Neural cell (in vitro differentiated cells): ENCODE measurements around the gene TOR1A. TPM values are rescaled to one million over a fixed set of nuclear protein-coding genes. Genes with fewer than 3 reads are reported as not detected.

Experiments used
- H2AFZ ChIP-seq: fragments of 200-600, 300-800 bp; sonication (generic), shearing (Covaris generic); 2 replicates; pipeline ENCODE4 v1.6.0; 2014; ENCODE audit warnings: low read depth, mild to moderate bottlenecking, antibody characterized with exemption, low read length, moderate library complexity
- H3F3A ChIP-seq: fragments of 200-600 bp; shearing (Covaris generic); 2 replicates; pipeline ENCODE4 v1.6.1; 2016; ENCODE audit warnings: mild to moderate bottlenecking, moderate library complexity, mixed read lengths, antibody characterized with exemption, low read length; ENCODE audit not compliant: insufficient read depth, poor library complexity, severe bottlenecking
- H3K27ac ChIP-seq: fragments of 200-600, 300-800 bp; sonication (generic), shearing (Covaris generic); 2 replicates; pipeline ENCODE4 v1.5.1; 2014; ENCODE audit warnings: mild to moderate bottlenecking, low read length, moderate library complexity
- H3K27me3 ChIP-seq: fragments of 300-800, 200-600 bp; sonication (generic), shearing (Covaris generic); 2 replicates; pipeline ENCODE4 v1.6.0; 2014; ENCODE audit warnings: mild to moderate bottlenecking, low read depth, low read length, moderate library complexity; ENCODE audit not compliant: insufficient read depth
- H3K36me3 ChIP-seq: fragments of 300-800, 200-600 bp; sonication (generic), shearing (Covaris generic); 2 replicates; pipeline ENCODE4 v1.5.1; 2014; ENCODE audit warnings: mild to moderate bottlenecking, antibody characterized with exemption, low read length, moderate library complexity; ENCODE audit not compliant: insufficient read depth
- H3K4me2 ChIP-seq: fragments of 300-800, 200-600 bp; sonication (generic), shearing (Covaris generic); 2 replicates; pipeline ENCODE4 v1.6.0; 2014; ENCODE audit warnings: mild to moderate bottlenecking, low read length
- H3K4me3 ChIP-seq: fragments of 300-800, 200-600 bp; sonication (generic), shearing (Covaris generic); 2 replicates; pipeline ENCODE4 v1.5.1; 2014; ENCODE audit warnings: mild to moderate bottlenecking, low read length, moderate library complexity
- H3K79me2 ChIP-seq: fragments of 200-600 bp; shearing (Covaris generic); replicated peaks from 2 replicates; pipeline ENCODE4 v1.6.0; 2014; ENCODE audit warnings: mild to moderate bottlenecking, low read length, moderate library complexity; ENCODE audit not compliant: insufficient read depth
- H3K9ac ChIP-seq: fragments of 300-800, 200-600 bp; sonication (generic), shearing (Covaris generic); 2 replicates; pipeline ENCODE4 v1.6.1; 2016; ENCODE audit warnings: mild to moderate bottlenecking, low read length, mixed read lengths
- H3K9me2 ChIP-seq: fragments of 200-600 bp; shearing (Covaris generic); 2 replicates; pipeline ENCODE4 v1.6.1; 2016; ENCODE audit warnings: mild to moderate bottlenecking, low read length, mixed read lengths; ENCODE audit not compliant: insufficient read depth
- H3K9me3 ChIP-seq: fragments of 200-600, 300-800 bp; sonication (generic), shearing (Covaris generic); 2 replicates; pipeline ENCODE4 v1.6.1; 2016; ENCODE audit warnings: mild to moderate bottlenecking, mixed run types, low read length, moderate library complexity, mixed read lengths
- H4K20me1 ChIP-seq: fragments of 200-600 bp; shearing (Covaris generic); 2 replicates; pipeline ENCODE4 v1.6.1; 2016; ENCODE audit warnings: mild to moderate bottlenecking, mixed run types; ENCODE audit not compliant: insufficient read depth
- EP300 ChIP-seq: fragments of 450-650 bp; conservative IDR thresholded peaks from 2 replicates; pipeline ENCODE4 v1.6.1; 2014; ENCODE audit warnings: antibody characterized with exemption, mild to moderate bottlenecking, moderate library complexity; ENCODE audit not compliant: poor library complexity, severe bottlenecking
- EZH2 ChIP-seq: fragments of 200-600, 300-800 bp; shearing (Covaris generic), sonication (generic); IDR thresholded peaks from 2 replicates; pipeline ENCODE4 v1.6.1; 2014; ENCODE audit warnings: antibody characterized with exemption, low read length, borderline replicate concordance, mild to moderate bottlenecking; ENCODE audit not compliant: insufficient read depth, poor library complexity, severe bottlenecking
- MXI1 ChIP-seq: fragments of 450-650 bp; conservative IDR thresholded peaks from 2 replicates; pipeline ENCODE4 v1.6.1; 2014; ENCODE audit warnings: antibody characterized with exemption, mild to moderate bottlenecking; ENCODE audit not compliant: poor library complexity, severe bottlenecking
- POLR2AphosphoS5 ChIP-seq: IDR thresholded peaks from 2 replicates; pipeline ENCODE4 v1.6.1; 2012
- RAD21 ChIP-seq: fragments of 450-650 bp; conservative IDR thresholded peaks from 2 replicates; pipeline ENCODE4 v1.6.1; 2014; ENCODE audit warnings: antibody characterized with exemption, mild to moderate bottlenecking, moderate library complexity
- SMC3 ChIP-seq: fragments of 450-650 bp; conservative IDR thresholded peaks from 2 replicates; pipeline ENCODE4 v1.6.1; 2014; ENCODE audit warnings: antibody characterized with exemption, mild to moderate bottlenecking, moderate library complexity; ENCODE audit not compliant: poor library complexity
- TAF1 ChIP-seq: IDR thresholded peaks from 2 replicates; pipeline ENCODE4 v1.6.1; 2012; ENCODE audit warnings: low read depth
- polyA plus RNA-seq: library from polyadenylated mRNA; depleted of rRNA; stranded (reverse); fragments of >200 nt; gene quantifications from 2 replicates; pipeline ENCODE4 v1.2.3, GENCODE V29; 2014
- TF ChIP-seq, protein P1 (sequence below): fragments of 450-650 bp; IDR thresholded peaks from 2 replicates; pipeline ENCODE4 v1.5.1; 2014; ENCODE audit warnings: antibody characterized with exemption, mild to moderate bottlenecking, moderate library complexity; ENCODE audit not compliant: poor library complexity, severe bottlenecking
- TF ChIP-seq, protein P2 (sequence below): IDR thresholded peaks from 2 replicates; pipeline ENCODE4 v1.6.1; 2012; ENCODE audit warnings: borderline replicate concordance

TOR1A gene
- polyA plus RNA-seq, 1 donor from 2014 or later = 56.3 TPM

DNA sequence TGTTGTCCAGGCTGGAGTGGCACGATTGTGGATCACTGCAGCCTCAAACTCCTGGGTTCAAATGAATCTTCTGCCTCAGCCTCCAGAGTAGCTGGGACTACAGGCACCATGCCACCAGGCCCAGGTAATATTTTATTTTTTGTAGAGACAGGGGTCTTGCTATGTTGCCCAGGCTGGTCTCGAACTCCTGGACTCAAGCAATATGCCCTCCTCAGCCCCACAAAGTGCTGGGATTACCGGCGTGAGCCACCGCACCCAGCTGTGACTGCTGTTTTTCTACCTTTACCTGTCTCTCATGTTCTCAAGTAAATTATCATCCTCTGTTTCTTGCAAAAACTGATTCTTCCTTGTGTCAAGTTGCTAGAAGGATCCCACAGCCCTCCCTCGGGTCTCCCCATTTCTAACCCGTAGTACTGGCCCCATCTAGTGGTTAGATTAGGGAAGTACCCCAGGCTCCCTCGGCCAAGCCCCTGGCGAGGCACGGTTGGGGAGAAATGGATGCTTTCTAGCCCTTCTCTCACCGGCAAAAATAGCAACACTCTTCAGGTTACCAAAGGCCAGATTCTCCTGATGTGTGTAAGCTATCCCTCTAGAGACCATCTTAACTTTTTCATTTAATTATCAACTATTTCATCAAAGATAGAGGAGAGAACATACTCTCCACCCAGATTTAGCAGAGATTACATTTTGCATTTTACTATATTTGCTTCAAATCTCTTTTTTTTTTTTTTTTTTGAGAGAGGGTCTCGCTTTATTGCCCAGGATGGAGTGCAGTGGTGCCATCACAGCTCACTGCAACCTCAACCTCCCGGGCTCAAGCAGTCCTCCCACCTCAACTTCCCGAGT, 40.2 kb downstream of the TOR1A start:
- TF ChIP-seq, protein P1, sequence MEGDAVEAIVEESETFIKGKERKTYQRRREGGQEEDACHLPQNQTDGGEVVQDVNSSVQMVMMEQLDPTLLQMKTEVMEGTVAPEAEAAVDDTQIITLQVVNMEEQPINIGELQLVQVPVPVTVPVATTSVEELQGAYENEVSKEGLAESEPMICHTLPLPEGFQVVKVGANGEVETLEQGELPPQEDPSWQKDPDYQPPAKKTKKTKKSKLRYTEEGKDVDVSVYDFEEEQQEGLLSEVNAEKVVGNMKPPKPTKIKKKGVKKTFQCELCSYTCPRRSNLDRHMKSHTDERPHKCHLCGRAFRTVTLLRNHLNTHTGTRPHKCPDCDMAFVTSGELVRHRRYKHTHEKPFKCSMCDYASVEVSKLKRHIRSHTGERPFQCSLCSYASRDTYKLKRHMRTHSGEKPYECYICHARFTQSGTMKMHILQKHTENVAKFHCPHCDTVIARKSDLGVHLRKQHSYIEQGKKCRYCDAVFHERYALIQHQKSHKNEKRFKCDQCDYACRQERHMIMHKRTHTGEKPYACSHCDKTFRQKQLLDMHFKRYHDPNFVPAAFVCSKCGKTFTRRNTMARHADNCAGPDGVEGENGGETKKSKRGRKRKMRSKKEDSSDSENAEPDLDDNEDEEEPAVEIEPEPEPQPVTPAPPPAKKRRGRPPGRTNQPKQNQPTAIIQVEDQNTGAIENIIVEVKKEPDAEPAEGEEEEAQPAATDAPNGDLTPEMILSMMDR = peak; percentile 91
- TF ChIP-seq, protein P2, sequence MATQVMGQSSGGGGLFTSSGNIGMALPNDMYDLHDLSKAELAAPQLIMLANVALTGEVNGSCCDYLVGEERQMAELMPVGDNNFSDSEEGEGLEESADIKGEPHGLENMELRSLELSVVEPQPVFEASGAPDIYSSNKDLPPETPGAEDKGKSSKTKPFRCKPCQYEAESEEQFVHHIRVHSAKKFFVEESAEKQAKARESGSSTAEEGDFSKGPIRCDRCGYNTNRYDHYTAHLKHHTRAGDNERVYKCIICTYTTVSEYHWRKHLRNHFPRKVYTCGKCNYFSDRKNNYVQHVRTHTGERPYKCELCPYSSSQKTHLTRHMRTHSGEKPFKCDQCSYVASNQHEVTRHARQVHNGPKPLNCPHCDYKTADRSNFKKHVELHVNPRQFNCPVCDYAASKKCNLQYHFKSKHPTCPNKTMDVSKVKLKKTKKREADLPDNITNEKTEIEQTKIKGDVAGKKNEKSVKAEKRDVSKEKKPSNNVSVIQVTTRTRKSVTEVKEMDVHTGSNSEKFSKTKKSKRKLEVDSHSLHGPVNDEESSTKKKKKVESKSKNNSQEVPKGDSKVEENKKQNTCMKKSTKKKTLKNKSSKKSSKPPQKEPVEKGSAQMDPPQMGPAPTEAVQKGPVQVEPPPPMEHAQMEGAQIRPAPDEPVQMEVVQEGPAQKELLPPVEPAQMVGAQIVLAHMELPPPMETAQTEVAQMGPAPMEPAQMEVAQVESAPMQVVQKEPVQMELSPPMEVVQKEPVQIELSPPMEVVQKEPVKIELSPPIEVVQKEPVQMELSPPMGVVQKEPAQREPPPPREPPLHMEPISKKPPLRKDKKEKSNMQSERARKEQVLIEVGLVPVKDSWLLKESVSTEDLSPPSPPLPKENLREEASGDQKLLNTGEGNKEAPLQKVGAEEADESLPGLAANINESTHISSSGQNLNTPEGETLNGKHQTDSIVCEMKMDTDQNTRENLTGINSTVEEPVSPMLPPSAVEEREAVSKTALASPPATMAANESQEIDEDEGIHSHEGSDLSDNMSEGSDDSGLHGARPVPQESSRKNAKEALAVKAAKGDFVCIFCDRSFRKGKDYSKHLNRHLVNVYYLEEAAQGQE = no peak
- TF ChIP-seq EP300 (no peak), POLR2AphosphoS5 (no peak), SMC3 (peak; percentile 93), EZH2 (no peak), RAD21 (peak; percentile 93), TAF1 (no peak), MXI1 (no peak)
- H2AFZ ChIP-seq = no peak overlapping the region
- H3K79me2 ChIP-seq = no peaks in the 10 kb centered on the region
- H3K27ac ChIP-seq = no peak overlapping the region
- H4K20me1 ChIP-seq = no peaks in the 10 kb centered on the region
- H3K4me2 ChIP-seq = no peak overlapping the region
- H3K9me2 ChIP-seq = no peaks in the 10 kb centered on the region
- H3K27me3 ChIP-seq = no peaks in the 10 kb centered on the region
- no peaks in the 10 kb centered on the region for H3F3A ChIP-seq
- no peak overlapping the region for H3K4me3 ChIP-seq
- no peak overlapping the region for H3K9ac ChIP-seq
- H3K36me3 ChIP-seq = no peaks in the 10 kb centered on the region
- H3K9me3 ChIP-seq = no peaks in the 10 kb centered on the region

DNA sequence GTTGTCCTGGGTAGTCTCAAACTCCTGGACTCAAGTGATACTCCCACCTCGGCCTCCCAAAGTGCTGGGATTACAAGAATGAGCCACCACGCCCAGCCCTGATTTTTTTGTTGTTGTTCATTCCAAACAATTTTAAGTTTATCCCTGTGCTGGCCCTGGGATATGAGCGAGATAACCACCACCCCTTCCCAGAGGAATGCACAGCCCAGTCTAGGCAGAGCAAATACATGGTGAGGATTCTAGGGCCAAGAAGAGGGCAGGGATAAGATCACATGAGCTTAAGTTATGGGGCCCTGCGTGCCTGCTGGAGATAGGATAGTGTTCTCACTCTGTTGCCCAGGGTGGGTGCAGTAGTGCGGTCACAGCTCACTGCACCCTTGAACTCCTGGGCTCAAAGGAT, 42.0 kb downstream of the TOR1A start:
- Histone ChIP-seq H3K4me2 (no peak overlapping the region), H3K9ac (no peak overlapping the region), H2AFZ (no peak overlapping the region), H3F3A (no peaks in the 10 kb centered on the region), H4K20me1 (no peaks in the 10 kb centered on the region), H3K9me3 (no peaks in the 10 kb centered on the region), H3K36me3 (no peaks in the 10 kb centered on the region), H3K9me2 (no peaks in the 10 kb centered on the region), H3K27me3 (no peaks in the 10 kb centered on the region), H3K4me3 (no peak overlapping the region), H3K27ac (no peak overlapping the region), H3K79me2 (no peaks in the 10 kb centered on the region)
- TF ChIP-seq RAD21 = no peak
- TF ChIP-seq, protein P1 = no peak
- TF ChIP-seq, protein P2 = no peak
